IPS-18c (cell line): ENCODE measurements around the gene NECTIN1.

Experiments used
- H3K4me3 ChIP-seq: 2 replicates; pipeline ENCODE4 v1.7.0; 2013; ENCODE audit warnings: low read depth, mild to moderate bottlenecking, low read length, moderate library complexity; ENCODE audit not compliant: insufficient read depth
- H3K9me3 ChIP-seq: one replicate; pipeline ENCODE4 v1.6.1; 2013; ENCODE audit warnings: mild to moderate bottlenecking, low read length, moderate library complexity; ENCODE audit not compliant: control insufficient read depth, insufficient read depth

Gene NECTIN1

GRCh38 chr11:119709171-119709570 lies 19.8 kb downstream of the NECTIN1 start:
- no peaks in the 10 kb centered on the region for H3K9me3 ChIP-seq
- no peak overlapping the region for H3K4me3 ChIP-seq

GRCh38 chr11:119708384-119708783 lies 20.6 kb downstream of the NECTIN1 start:
- Histone ChIP-seq H3K9me3 (no peaks in the 10 kb centered on the region), H3K4me3 (no peak overlapping the region)

GRCh38 chr11:119706887-119707286 lies 22.1 kb downstream of the NECTIN1 start:
- H3K9me3 ChIP-seq, result peaks cover 2% of the 10 kb centered on the region
- H3K4me3 ChIP-seq, result no peak overlapping the region

- Histone ChIP-seq H3K4me3 (no peak overlapping the region), H3K9me3 (peaks cover 2% of the 10 kb centered on the region)
Measured at GRCh38 chr11:119706029-119706428, 23.0 kb downstream of the NECTIN1 start.

- Histone ChIP-seq H3K4me3 (no peak overlapping the region), H3K9me3 (peaks cover 2% of the 10 kb centered on the region)
Measured at GRCh38 chr11:119705362-119705761, 23.6 kb downstream of the NECTIN1 start.

- Histone ChIP-seq H3K9me3 (peaks cover 2% of the 10 kb centered on the region), H3K4me3 (no peak overlapping the region)
Measured at GRCh38 chr11:119704849-119705248, 24.2 kb downstream of the NECTIN1 start.

GRCh38 chr11:119701591-119702549 lies 27.1 kb downstream of the NECTIN1 start:
- no peak overlapping the region for H3K4me3 ChIP-seq
- H3K9me3 ChIP-seq, result peaks cover 2% of the 10 kb centered on the region

- Histone ChIP-seq H3K4me3 (no peak overlapping the region), H3K9me3 (peaks cover 2% of the 10 kb centered on the region)
Measured at GRCh38 chr11:119700536-119701346, 28.3 kb downstream of the NECTIN1 start.

- Histone ChIP-seq H3K4me3 (no peak overlapping the region), H3K9me3 (peaks cover 2% of the 10 kb centered on the region)
Measured at GRCh38 chr11:119700030-119700429, 29.0 kb downstream of the NECTIN1 start.

- Histone ChIP-seq H3K9me3 (peaks cover 2% of the 10 kb centered on the region), H3K4me3 (no peak overlapping the region)
Measured at GRCh38 chr11:119699227-119699626, 29.8 kb downstream of the NECTIN1 start.

GRCh38 chr11:119697882-119698281 lies 31.1 kb downstream of the NECTIN1 start:
- no peak overlapping the region for H3K4me3 ChIP-seq
- peaks cover 2% of the 10 kb centered on the region for H3K9me3 ChIP-seq

GRCh38 chr11:119697445-119697844 lies 31.6 kb downstream of the NECTIN1 start:
- no peak overlapping the region for H3K4me3 ChIP-seq
- peaks cover 2% of the 10 kb centered on the region for H3K9me3 ChIP-seq

GRCh38 chr11:119696378-119697222 lies 32.4 kb downstream of the NECTIN1 start:
- no peak overlapping the region for H3K4me3 ChIP-seq
- peaks cover 2% of the 10 kb centered on the region for H3K9me3 ChIP-seq

- Histone ChIP-seq H3K9me3 (peaks cover 2% of the 10 kb centered on the region), H3K4me3 (no peak overlapping the region)
Measured at GRCh38 chr11:119694334-119694733, 34.7 kb downstream of the NECTIN1 start.

- H3K4me3 ChIP-seq, result no peak overlapping the region
- H3K9me3 ChIP-seq, result peaks cover 2% of the 10 kb centered on the region
Measured at GRCh38 chr11:119693253-119693815, 35.7 kb downstream of the NECTIN1 start.

- peaks cover 2% of the 10 kb centered on the region for H3K9me3 ChIP-seq
- no peak overlapping the region for H3K4me3 ChIP-seq
Measured at GRCh38 chr11:119692540-119692820, 36.5 kb downstream of the NECTIN1 start.
